K562 (cell line): ENCODE measurements around the gene STX1A. TPM values are rescaled to one million over a fixed set of nuclear protein-coding genes. Genes with fewer than 3 reads are reported as not detected.
A peak's percentile ranks its signal among the peaks of the same experiment; 100 is the strongest.

Source experiments
- EHMT2 ChIP-seq: fragments of 450-650 bp; IDR thresholded peaks from 2 replicates; pipeline ENCODE4 v1.6.1; 2018; ENCODE audit warnings: antibody characterized with exemption
- ERF ChIP-seq: fragments of 450-650 bp; formaldehyde crosslinking; IDR thresholded peaks from 2 replicates; pipeline ENCODE4 v1.4.0; 2020; ENCODE audit warnings: mild to moderate bottlenecking, mixed read lengths
- GTF2F1 ChIP-seq: IDR thresholded peaks from 2 replicates; pipeline ENCODE4 v1.6.1; 2011; ENCODE audit warnings: low read depth, low read length, improper control_type of control experiment
- IFI16 ChIP-seq: fragments of 250-450 bp; sonication (Bioruptor Pico); IDR thresholded peaks from 2 replicates; pipeline ENCODE4 v2.1.2; 2022; ENCODE audit warnings: mild to moderate bottlenecking, inconsistent platforms
- MCM2 ChIP-seq: fragments of 450-650 bp; IDR thresholded peaks from 2 replicates; pipeline ENCODE4 v1.6.1; 2017; ENCODE audit warnings: low read depth, mild to moderate bottlenecking
- NCOA4 ChIP-seq: fragments of 450-650 bp; IDR thresholded peaks from 2 replicates; pipeline ENCODE4 v1.6.1; 2018; ENCODE audit warnings: mild to moderate bottlenecking; ENCODE audit not compliant: partially characterized antibody
- NFE2L1 ChIP-seq: fragments of 450-650 bp; IDR thresholded peaks from 2 replicates; pipeline ENCODE4 v1.6.1; 2016; ENCODE audit warnings: missing genetic modification characterization, low read depth, mild to moderate bottlenecking, missing compliant biosample characterization, moderate library complexity, borderline replicate concordance
- PCBP1 ChIP-seq: fragments of 200-400 bp; formaldehyde crosslinking; IDR thresholded peaks from 2 replicates; pipeline ENCODE4 v1.6.1; 2018; ENCODE audit warnings: mild to moderate bottlenecking, low read depth, low read length; ENCODE audit not compliant: poor library complexity, severe bottlenecking
- RBM15 ChIP-seq: fragments of 200-400 bp; formaldehyde crosslinking; IDR thresholded peaks from 2 replicates; pipeline ENCODE4 v1.6.1; 2018; ENCODE audit warnings: mild to moderate bottlenecking, low read length, moderate library complexity; ENCODE audit not compliant: insufficient read depth
- SMARCA5 ChIP-seq: fragments of 450-650 bp; IDR thresholded peaks from 2 replicates; pipeline ENCODE4 v1.6.1; 2016
- SRF ChIP-seq, 2 experiments: fragments of 250-450, 450-650 bp in 1 of 2; sonication (Bioruptor Pico) in 1 of 2; sonication (generic) in 1 of 2; formaldehyde crosslinking; IDR thresholded peaks; 2 replicates each; pipeline versions ENCODE4 v1.5.0 to v1.5.1; 2020 to 2022; ENCODE audit warnings: mild to moderate bottlenecking in 1 of 2, missing genetic modification reagents in 1 of 2
- SRSF9 ChIP-seq: fragments of 200-400 bp; formaldehyde crosslinking; IDR thresholded peaks from 2 replicates; pipeline ENCODE4 v1.6.1; 2017; ENCODE audit warnings: low read depth, low read length, borderline replicate concordance
- TGIF2 ChIP-seq: sonication (generic); formaldehyde crosslinking; IDR thresholded peaks from 2 replicates; pipeline ENCODE4 v1.8.1; 2022; ENCODE audit warnings: mild to moderate bottlenecking, missing genetic modification reagents, moderate library complexity
- ZNF3 ChIP-seq: fragments of 250-450 bp; sonication (Bioruptor Pico); IDR thresholded peaks from 2 replicates; pipeline ENCODE4 v1.5.0; 2021; ENCODE audit warnings: mild to moderate bottlenecking, moderate library complexity
- polyA plus RNA-seq, 8 experiments: library from polyadenylated mRNA; depleted of rRNA in 4 of 8; stranded (reverse) in 5 of 8; unstranded in 3 of 8; fragments of >200 nt; fragmentation: Nextera tagmentation in 2 of 8; fragmentation: Illumina TruSeq in 1 of 8; extraction: Ambion mirVana in 2 of 8; extraction: Trizol in 1 of 8; gene quantifications; 2 replicates each; pipeline versions ENCODE4 v1.2.1 to v1.2.3, GENCODE V29; 2011 to 2014; ENCODE audit warnings: inconsistent platforms in 1 of 8, missing spikeins in 1 of 8
- total RNA-seq, 7 experiments: library from RNA; depleted of rRNA in 6 of 7; stranded (reverse); fragments of >200 nt in 6 of 7; fragmentation: Illumina TruSeq in 2 of 7; extraction: Trizol in 2 of 7; gene quantifications; 2 replicates each; pipeline versions ENCODE4 v1.2.1 to v1.2.3, GENCODE V29; 2011 to 2021; ENCODE audit warnings: low replicate concordance in 1 of 7
- TF ChIP-seq, protein P1 (sequence below): IDR thresholded peaks from 3 replicates; pipeline ENCODE4 v1.6.1; 2011; ENCODE audit warnings: borderline replicate concordance, mild to moderate bottlenecking; ENCODE audit not compliant: insufficient read length, insufficient read depth
- TF ChIP-seq, protein P2 (sequence below): fragments of 250-450 bp; sonication (Bioruptor Pico); IDR thresholded peaks from 2 replicates; pipeline ENCODE4 v1.8.0; 2022; ENCODE audit warnings: inconsistent platforms, mild to moderate bottlenecking, moderate library complexity, borderline replicate concordance
- TF ChIP-seq, protein P3 (sequence below): fragments of 450-650 bp; formaldehyde crosslinking; IDR thresholded peaks from 2 replicates; pipeline ENCODE4 v1.4.0; 2020; ENCODE audit warnings: mild to moderate bottlenecking, mixed read lengths
- TF ChIP-seq, protein P4 (sequence below): sonication (generic); formaldehyde crosslinking; IDR thresholded peaks from 2 replicates; pipeline ENCODE4 v1.8.0; 2022; ENCODE audit warnings: mild to moderate bottlenecking, missing genetic modification reagents
- TF ChIP-seq, protein P5 (sequence below): IDR thresholded peaks from 2 replicates; pipeline ENCODE4 v1.6.1; 2012; ENCODE audit warnings: low read depth, low read length, improper control_type of control experiment, borderline replicate concordance
- TF ChIP-seq, protein P6 (sequence below): fragments of 450-650 bp; formaldehyde crosslinking; IDR thresholded peaks from 2 replicates; pipeline ENCODE4 v1.4.0; 2022; ENCODE audit warnings: missing genetic modification characterization

The STX1A gene
- total and polyA plus RNA-seq, 9 of the 15 experiments (the other 6 are each of a cell fraction or from before 2014, with no cell fraction given): 0.04 to 15.1 (median 6.3) TPM

DNA sequence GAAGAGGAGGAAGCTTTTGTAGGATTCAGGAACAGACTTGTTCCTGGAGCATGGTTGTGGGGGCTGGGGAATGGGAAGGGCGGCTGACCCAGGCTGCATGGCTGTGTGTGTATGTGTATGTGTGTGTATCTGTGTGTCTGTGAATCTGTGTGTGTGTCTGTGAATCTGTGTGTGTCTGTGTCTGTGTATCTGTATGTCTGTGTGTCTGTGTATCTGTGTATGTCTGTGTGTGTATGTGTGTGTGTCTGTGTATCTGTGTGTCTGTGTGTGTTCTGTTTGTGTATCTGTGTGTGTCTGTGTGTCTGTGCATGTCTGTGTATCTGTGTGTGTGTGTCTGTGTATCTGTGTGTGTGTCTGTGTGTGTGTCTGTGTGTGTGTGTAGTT lies 6.6 kb upstream of the STX1A start (continued):
- TF ChIP-seq, protein P1, sequence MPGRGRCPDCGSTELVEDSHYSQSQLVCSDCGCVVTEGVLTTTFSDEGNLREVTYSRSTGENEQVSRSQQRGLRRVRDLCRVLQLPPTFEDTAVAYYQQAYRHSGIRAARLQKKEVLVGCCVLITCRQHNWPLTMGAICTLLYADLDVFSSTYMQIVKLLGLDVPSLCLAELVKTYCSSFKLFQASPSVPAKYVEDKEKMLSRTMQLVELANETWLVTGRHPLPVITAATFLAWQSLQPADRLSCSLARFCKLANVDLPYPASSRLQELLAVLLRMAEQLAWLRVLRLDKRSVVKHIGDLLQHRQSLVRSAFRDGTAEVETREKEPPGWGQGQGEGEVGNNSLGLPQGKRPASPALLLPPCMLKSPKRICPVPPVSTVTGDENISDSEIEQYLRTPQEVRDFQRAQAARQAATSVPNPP: no peak
- TF ChIP-seq SMARCA5 (peak; percentile 41; the same call in 1 of the 2 replicates), RBM15 (no peak), TGIF2 (CRISPR knock-in tag) (no peak), IFI16 (CRISPR knock-in tag) (no peak), MCM2 (no peak), NCOA4 (peak; percentile 85), ERF (CRISPR knock-in tag) (no peak), GTF2F1 (no peak), EHMT2 (peak; percentile 61; the same call in 1 of the 2 replicates), PCBP1 (no peak), SRSF9 (no peak), ZNF3 (CRISPR knock-in tag) (no peak), SRF (CRISPR knock-in tag; IDR thresholded peaks at IDR 0.05) (no peak), NFE2L1 (tag) (no peak)
- TF ChIP-seq, protein P2, sequence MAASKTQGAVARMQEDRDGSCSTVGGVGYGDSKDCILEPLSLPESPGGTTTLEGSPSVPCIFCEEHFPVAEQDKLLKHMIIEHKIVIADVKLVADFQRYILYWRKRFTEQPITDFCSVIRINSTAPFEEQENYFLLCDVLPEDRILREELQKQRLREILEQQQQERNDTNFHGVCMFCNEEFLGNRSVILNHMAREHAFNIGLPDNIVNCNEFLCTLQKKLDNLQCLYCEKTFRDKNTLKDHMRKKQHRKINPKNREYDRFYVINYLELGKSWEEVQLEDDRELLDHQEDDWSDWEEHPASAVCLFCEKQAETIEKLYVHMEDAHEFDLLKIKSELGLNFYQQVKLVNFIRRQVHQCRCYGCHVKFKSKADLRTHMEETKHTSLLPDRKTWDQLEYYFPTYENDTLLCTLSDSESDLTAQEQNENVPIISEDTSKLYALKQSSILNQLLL (CRISPR knock-in tag): no peak
- TF ChIP-seq, protein P3, sequence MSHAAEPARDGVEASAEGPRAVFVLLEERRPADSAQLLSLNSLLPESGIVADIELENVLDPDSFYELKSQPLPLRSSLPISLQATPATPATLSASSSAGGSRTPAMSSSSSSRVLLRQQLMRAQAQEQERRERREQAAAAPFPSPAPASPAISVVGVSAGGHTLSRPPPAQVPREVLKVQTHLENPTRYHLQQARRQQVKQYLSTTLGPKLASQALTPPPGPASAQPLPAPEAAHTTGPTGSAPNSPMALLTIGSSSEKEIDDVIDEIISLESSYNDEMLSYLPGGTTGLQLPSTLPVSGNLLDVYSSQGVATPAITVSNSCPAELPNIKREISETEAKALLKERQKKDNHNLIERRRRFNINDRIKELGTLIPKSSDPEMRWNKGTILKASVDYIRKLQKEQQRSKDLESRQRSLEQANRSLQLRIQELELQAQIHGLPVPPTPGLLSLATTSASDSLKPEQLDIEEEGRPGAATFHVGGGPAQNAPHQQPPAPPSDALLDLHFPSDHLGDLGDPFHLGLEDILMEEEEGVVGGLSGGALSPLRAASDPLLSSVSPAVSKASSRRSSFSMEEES (CRISPR knock-in tag): no peak
- TF ChIP-seq, protein P4, sequence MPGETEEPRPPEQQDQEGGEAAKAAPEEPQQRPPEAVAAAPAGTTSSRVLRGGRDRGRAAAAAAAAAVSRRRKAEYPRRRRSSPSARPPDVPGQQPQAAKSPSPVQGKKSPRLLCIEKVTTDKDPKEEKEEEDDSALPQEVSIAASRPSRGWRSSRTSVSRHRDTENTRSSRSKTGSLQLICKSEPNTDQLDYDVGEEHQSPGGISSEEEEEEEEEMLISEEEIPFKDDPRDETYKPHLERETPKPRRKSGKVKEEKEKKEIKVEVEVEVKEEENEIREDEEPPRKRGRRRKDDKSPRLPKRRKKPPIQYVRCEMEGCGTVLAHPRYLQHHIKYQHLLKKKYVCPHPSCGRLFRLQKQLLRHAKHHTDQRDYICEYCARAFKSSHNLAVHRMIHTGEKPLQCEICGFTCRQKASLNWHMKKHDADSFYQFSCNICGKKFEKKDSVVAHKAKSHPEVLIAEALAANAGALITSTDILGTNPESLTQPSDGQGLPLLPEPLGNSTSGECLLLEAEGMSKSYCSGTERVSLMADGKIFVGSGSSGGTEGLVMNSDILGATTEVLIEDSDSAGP (CRISPR knock-in tag): no peak
- TF ChIP-seq, protein P5, sequence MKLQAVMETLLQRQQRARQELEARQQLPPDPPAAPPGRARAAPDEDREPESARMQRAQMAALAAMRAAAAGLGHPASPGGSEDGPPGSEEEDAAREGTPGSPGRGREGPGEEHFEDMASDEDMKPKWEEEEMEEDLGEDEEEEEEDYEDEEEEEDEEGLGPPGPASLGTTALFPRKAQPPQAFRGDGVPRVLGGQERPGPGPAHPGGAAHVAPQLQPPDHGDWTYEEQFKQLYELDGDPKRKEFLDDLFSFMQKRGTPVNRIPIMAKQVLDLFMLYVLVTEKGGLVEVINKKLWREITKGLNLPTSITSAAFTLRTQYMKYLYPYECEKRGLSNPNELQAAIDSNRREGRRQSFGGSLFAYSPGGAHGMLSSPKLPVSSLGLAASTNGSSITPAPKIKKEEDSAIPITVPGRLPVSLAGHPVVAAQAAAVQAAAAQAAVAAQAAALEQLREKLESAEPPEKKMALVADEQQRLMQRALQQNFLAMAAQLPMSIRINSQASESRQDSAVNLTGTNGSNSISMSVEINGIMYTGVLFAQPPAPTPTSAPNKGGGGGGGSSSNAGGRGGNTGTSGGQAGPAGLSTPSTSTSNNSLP: no peak
- TF ChIP-seq, protein P6, sequence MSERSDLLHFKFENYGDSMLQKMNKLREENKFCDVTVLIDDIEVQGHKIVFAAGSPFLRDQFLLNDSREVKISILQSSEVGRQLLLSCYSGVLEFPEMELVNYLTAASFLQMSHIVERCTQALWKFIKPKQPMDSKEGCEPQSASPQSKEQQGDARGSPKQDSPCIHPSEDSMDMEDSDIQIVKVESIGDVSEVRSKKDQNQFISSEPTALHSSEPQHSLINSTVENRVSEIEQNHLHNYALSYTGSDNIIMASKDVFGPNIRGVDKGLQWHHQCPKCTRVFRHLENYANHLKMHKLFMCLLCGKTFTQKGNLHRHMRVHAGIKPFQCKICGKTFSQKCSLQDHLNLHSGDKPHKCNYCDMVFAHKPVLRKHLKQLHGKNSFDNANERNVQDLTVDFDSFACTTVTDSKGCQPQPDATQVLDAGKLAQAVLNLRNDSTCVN (CRISPR knock-in tag): peak; percentile 89; the same call in 1 of the 2 replicates
